Suppressor macrophage treated with lipopolysaccharide for 4 hours (primary cell): ENCODE results near the gene HIPK4.
A peak's percentile ranks its signal among the peaks of the same experiment; 100 is the strongest.
"Not testable (repeated sequence)": the region's sequence is repeated elsewhere in the genome, so short reads cannot be mapped to it uniquely, and the experiment has no call there.

Experiments
- DNase-seq: peaks from one replicate; pipeline ENCODE4 v3.0.0-alpha.2; 2020

HIPK4 gene

GRCh38 chr19:40416918-40417642, 27.1 kb upstream of the HIPK4 start:
- peak; percentile 49 for DNase-seq

GRCh38 chr19:40415768-40416167, 25.8 kb upstream of the HIPK4 start:
- no peak for DNase-seq

GRCh38 chr19:40414542-40415535, 24.9 kb upstream of the HIPK4 start:
- DNase-seq = no peak

- DNase-seq = no peak
Measured at GRCh38 chr19:40413291-40413845, 23.4 kb upstream of the HIPK4 start, which contains the start of gene PRX. TSS of gene PRX (minus strand) at chr19:40413378. CDS start at chr19:40407932, 5,446 bp downstream.

- DNase-seq = no peak
Measured at GRCh38 chr19:40412866-40413265, 22.9 kb upstream of the HIPK4 start.

- DNase-seq = no peak
Measured at GRCh38 chr19:40411958-40412499, 22.0 kb upstream of the HIPK4 start.

GRCh38 chr19:40411125-40411842, 21.3 kb upstream of the HIPK4 start:
- DNase-seq = no peak

GRCh38 chr19:40410030-40410389, 20.0 kb upstream of the HIPK4 start:
- no peak for DNase-seq

- not testable (repeated sequence) for DNase-seq
Measured at GRCh38 chr19:40408598-40408925, 18.6 kb upstream of the HIPK4 start.

- DNase-seq = no peak
Measured at GRCh38 chr19:40407714-40408597, 18.0 kb upstream of the HIPK4 start.

- DNase-seq = peak; percentile 92
Measured at GRCh38 chr19:40403262-40403984, 13.4 kb upstream of the HIPK4 start.

- no peak for DNase-seq
Measured at GRCh38 chr19:40400559-40400958, 10.6 kb upstream of the HIPK4 start.

- DNase-seq = peak; percentile 56
Measured at GRCh38 chr19:40398417-40399131, 8.6 kb upstream of the HIPK4 start.

GRCh38 chr19:40397568-40397906, 7.6 kb upstream of the HIPK4 start:
- DNase-seq = no peak

- DNase-seq = no peak
Measured at GRCh38 chr19:40396886-40397567, 7.0 kb upstream of the HIPK4 start.

GRCh38 chr19:40395956-40396355, 6.0 kb upstream of the HIPK4 start:
- DNase-seq = no peak

GRCh38 chr19:40394816-40395210, 4.8 kb upstream of the HIPK4 start:
- DNase-seq = no peak

- no peak for DNase-seq
Measured at GRCh38 chr19:40393894-40394815, 4.2 kb upstream of the HIPK4 start.
